Measurements from ENCODE around the gene PRKAR2B.

- TF ChIP-seq CTCF (IDR thresholded peaks at IDR 0.05 in 8 of 11, conservative IDR thresholded peaks at IDR 0.05 in 3 of 11), result peak in 6 of 11 experiments; percentile 25 to 49 (median 40)
- TF ChIP-seq POLR2AphosphoS5 (IDR thresholded peaks at IDR 0.05), result peak in 2 of 3 donors; percentile 30 to 50
- TF ChIP-seq POLR2A (IDR thresholded peaks at IDR 0.05), result no peak
These were observed 157.4 kb downstream of the PRKAR2B start for GRCh38 chr7:107201795-107202450.

Measured in spleen (tissue), 7 donors.